GM21381 (cell line): ENCODE results near the gene GCNT2.
A peak's percentile ranks its signal among the peaks of the same experiment; 100 is the strongest.
"Not testable (repeated sequence)": the region's sequence is repeated elsewhere in the genome, so short reads cannot be mapped to it uniquely, and the experiment has no call there.

Experiments
- ATAC-seq: cut with Tn5 transposase; IDR thresholded peaks from one replicate; pipeline ENCODE4 v1.9.1; 2021; ENCODE audit warnings: mild to moderate bottlenecking, moderate library complexity; ENCODE audit not compliant: unreplicated experiment

Gene GCNT2

GRCh38 chr6:10513544-10513943, 7.6 kb upstream of the GCNT2 start:
- no peak for ATAC-seq

- no peak for ATAC-seq
These were observed 6.9 kb upstream of the GCNT2 start for GRCh38 chr6:10514049-10514780.

- no peak for ATAC-seq
These were observed 4.2 kb upstream of the GCNT2 start for GRCh38 chr6:10516953-10517352.

GRCh38 chr6:10518557-10519407, 2.4 kb upstream of the GCNT2 start:
- no peak for ATAC-seq

GRCh38 chr6:10519408-10519697, 1.8 kb upstream of the GCNT2 start:
- ATAC-seq, result not testable (repeated sequence)

GRCh38 chr6:10520468-10520867, 683 bp upstream of the GCNT2 start:
- no peak for ATAC-seq

GRCh38 chr6:10522929-10523573, 1.9 kb downstream of the GCNT2 start:
- ATAC-seq, result no peak

GRCh38 chr6:10526156-10526555, 5.0 kb downstream of the GCNT2 start:
- ATAC-seq, result no peak

- peak; percentile 63 for ATAC-seq
These were observed 7.2 kb downstream of the GCNT2 start for GRCh38 chr6:10528158-10528981.

- ATAC-seq, result no peak
These were observed 8.2 kb downstream of the GCNT2 start for GRCh38 chr6:10529231-10529801.

- not testable (repeated sequence) for ATAC-seq
These were observed 8.8 kb downstream of the GCNT2 start for GRCh38 chr6:10529828-10530374.

- no peak for ATAC-seq
These were observed 10.4 kb downstream of the GCNT2 start for GRCh38 chr6:10531503-10531902.

- ATAC-seq, result no peak
These were observed 10.8 kb downstream of the GCNT2 start for GRCh38 chr6:10531942-10532341.

- ATAC-seq, result no peak
These were observed 11.2 kb downstream of the GCNT2 start for GRCh38 chr6:10532392-10532791.

GRCh38 chr6:10534419-10534762, 13.2 kb downstream of the GCNT2 start:
- ATAC-seq, result peak; percentile 7

- no peak for ATAC-seq
These were observed 14.0 kb downstream of the GCNT2 start for GRCh38 chr6:10535193-10535592.

- ATAC-seq, result no peak
These were observed 16.6 kb downstream of the GCNT2 start for GRCh38 chr6:10537726-10538125.

GRCh38 chr6:10540073-10540746, 19.1 kb downstream of the GCNT2 start:
- no peak for ATAC-seq

- no peak for ATAC-seq
These were observed 20.4 kb downstream of the GCNT2 start for GRCh38 chr6:10541591-10541990.

GRCh38 chr6:10542213-10542612, 21.1 kb downstream of the GCNT2 start:
- no peak for ATAC-seq
